Fibroblast of skin of right quadriceps (primary cell): ENCODE measurements around the gene SIPA1.
A peak's percentile ranks its signal among the peaks of the same experiment; 100 is the strongest.
"Not testable (repeated sequence)": the region's sequence is repeated elsewhere in the genome, so short reads cannot be mapped to it uniquely, and the experiment has no call there.

ENCODE experiments used
- DNase-seq: peaks from one replicate; pipeline ENCODE4 v3.0.0-alpha.2; 2013

The SIPA1 gene

GRCh38 chr11:65661599-65662246 lies 23.8 kb downstream of the SIPA1 start:
- DNase-seq, result no peak

GRCh38 chr11:65662247-65662798 lies 24.4 kb downstream of the SIPA1 start:
- no peak for DNase-seq

- DNase-seq, result peak; percentile 96
Observed at GRCh38 chr11:65662799-65663638, 25.1 kb downstream of the SIPA1 start, which contains the start of gene RELA. Gene RELA (minus strand): TSS chr11:65662916. CDS start chr11:65662832, 84 bp downstream.

- DNase-seq, result peak; percentile 67
Observed at GRCh38 chr11:65663639-65664200, 25.8 kb downstream of the SIPA1 start.

GRCh38 chr11:65672180-65672860 lies 34.4 kb downstream of the SIPA1 start:
- no peak for DNase-seq

- no peak for DNase-seq
Observed at GRCh38 chr11:65672982-65673381, 35.1 kb downstream of the SIPA1 start.

GRCh38 chr11:65680192-65680743 lies 42.4 kb downstream of the SIPA1 start:
- DNase-seq, result no peak

- DNase-seq, result not testable (repeated sequence)
Observed at GRCh38 chr11:65683480-65683879, 45.6 kb downstream of the SIPA1 start.

- DNase-seq, result no peak
Observed at GRCh38 chr11:65685981-65686380, 48.1 kb downstream of the SIPA1 start.

GRCh38 chr11:65691847-65692246 lies 53.9 kb downstream of the SIPA1 start:
- not testable (repeated sequence) for DNase-seq

GRCh38 chr11:65692367-65692766 lies 54.5 kb downstream of the SIPA1 start:
- no peak for DNase-seq

GRCh38 chr11:65695459-65696241 lies 57.7 kb downstream of the SIPA1 start:
- no peak for DNase-seq

- no peak for DNase-seq
Observed at GRCh38 chr11:65696802-65697552, 59.1 kb downstream of the SIPA1 start.

GRCh38 chr11:65698205-65698604 lies 60.3 kb downstream of the SIPA1 start:
- no peak for DNase-seq

- no peak for DNase-seq
Observed at GRCh38 chr11:65699306-65699705, 61.4 kb downstream of the SIPA1 start.

GRCh38 chr11:65700399-65700798 lies 62.5 kb downstream of the SIPA1 start:
- no peak for DNase-seq
